ENCODE results near the gene CDHR2.
"Not testable (repeated sequence)": the region's sequence is repeated elsewhere in the genome, so short reads cannot be mapped to it uniquely, and the experiment has no call there.

Gene CDHR2

DNA sequence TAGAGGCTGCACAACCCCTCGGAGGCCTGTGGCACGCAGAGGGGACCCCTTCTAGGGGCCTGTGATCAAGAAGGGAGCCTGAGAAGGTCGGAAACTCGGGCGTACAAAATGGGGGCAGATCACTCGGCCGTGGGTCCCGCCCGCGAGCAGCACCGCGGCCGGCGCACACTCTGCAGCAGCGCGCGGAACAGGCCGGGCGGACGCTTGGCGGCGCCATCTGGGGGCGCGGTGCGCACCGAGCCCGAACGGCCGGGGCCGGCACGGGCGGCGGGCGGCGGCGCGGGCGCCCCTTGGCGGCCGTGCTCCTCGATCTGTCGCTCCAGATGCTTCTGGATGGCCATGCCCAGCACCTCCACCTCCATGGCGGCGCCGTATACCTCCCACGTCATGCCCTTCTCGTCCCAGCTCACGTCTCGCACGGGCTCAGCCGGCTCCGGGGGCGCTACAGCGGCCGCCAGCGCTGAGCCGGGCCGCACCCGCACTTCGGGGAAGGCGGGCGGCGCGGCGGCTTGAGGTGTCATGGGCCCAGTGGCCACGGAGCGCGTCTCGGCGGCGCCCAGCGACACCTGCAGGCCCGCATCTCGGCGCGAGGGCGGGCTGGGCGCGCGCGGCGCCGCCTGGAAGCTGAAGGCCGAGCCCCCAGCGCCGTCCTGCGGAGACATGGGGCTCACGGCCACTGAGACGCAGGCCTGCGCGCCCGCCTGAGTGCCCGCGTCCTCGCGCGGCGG is 47.7 kb downstream of the CDHR2 start:
- peak; percentile 32 for DNase-seq

GRCh38 chr5:176597417-176598389 is 48.6 kb downstream of the CDHR2 start:
- no peak for DNase-seq

- DNase-seq, result not testable (repeated sequence)
These were observed 50.7 kb downstream of the CDHR2 start for GRCh38 chr5:176599749-176600430.

- no peak for DNase-seq
These were observed 52.9 kb downstream of the CDHR2 start for GRCh38 chr5:176601901-176602482.

GRCh38 chr5:176603091-176603490 is 53.9 kb downstream of the CDHR2 start:
- no peak for DNase-seq

GRCh38 chr5:176606032-176606431 is 56.9 kb downstream of the CDHR2 start:
- DNase-seq, result no peak

DNA sequence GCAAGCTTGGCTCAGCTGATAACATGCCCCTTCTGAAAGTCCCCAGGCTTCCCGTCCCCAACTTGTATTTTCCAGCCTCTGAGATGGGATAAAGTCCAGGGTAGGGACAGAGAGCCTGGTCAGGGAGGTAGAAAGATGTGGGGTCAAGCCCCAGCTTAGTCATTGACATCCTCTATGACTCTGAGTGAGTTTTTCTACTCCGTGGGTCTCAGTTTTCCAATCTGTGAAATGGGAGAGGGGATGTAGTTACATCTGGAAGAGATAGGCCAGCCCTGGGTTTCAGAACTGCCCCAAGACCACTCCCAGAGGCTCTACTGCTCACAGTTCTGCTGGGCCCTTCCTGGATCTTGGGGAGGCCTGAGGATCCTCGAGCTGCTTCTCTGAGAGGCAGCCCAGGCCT is 57.7 kb downstream of the CDHR2 start:
- no peak for DNase-seq

- no peak for DNase-seq
These were observed 59.1 kb downstream of the CDHR2 start for GRCh38 chr5:176608142-176608705.

DNA sequence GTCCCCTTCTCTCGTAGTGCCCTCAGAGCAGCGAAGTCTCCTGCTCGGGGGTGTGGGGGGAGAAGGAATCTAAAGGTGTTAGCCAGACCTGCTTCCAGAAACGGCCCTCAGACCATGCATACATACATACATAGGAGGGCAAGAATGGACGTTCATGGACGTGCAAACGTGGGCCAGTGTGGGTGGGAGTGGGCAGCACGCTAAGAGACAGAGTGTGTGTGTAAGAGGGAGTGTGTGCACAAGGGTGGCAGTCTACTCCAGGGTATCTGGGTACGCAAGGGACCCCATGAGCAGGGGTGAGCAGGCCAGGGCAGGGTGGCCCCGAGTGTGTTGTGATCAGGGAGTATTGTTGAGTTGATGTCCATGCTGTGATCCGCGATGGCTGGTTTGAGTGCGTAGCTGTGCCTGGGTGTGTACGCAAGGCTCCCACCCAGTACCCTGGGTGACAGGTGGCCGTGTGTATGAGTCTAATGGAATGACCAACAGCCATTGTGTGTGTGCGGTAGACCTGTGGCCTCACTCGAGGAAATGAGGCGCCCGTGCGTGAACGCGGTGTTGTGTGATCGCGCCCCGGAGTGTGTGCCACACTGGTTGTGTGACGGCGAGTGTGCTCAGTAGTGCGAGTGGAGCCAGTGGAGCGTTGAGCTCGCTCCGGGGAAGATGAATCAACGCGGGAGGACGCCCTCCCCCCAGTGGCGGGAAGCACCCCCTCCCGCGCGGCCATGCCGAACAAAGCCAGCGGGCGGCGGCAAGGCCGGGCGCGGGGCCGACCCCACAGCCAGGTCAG is 60.0 kb downstream of the CDHR2 start:
- DNase-seq, result no peak

DNA sequence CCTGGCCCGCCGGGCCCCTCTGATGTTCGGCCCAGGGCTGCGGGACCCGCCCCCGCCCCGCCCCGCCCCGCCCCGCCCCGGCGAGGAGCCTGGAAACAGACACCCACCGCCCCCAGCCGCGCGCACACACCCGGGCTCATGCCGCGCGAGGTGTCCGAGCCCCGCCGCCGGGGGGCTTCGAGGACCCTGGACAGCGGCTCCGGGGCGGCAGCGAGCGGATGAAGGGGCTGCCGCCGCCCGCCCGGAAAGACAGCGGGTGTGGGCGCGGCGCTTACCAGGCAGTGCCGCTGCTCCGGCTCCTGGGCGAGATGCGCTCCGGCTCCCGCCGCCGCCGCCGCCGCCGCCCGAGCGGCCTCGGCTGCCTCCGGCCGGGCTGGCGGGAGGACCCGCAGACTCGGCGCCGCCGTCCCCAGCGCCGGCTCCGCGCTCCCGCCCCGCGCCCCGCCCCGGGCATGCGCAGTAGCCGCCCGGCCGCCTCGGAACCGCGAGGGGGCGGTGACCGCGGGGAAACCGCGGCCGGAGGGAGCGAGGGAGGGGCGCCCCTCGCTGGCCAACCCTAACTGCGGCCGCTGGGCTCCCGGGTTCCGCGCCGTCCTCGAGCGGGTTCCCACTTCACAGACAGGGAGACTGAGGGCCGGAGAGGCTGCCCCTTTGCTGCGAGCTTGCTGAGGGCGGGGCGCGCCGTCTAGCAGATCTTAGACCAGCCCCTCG is 60.7 kb downstream of the CDHR2 start, which contains the start of gene GPRIN1:
TSS of gene GPRIN1 (minus strand) at position 433 of the 711 bp plus-strand sequence. CDS start 10,322 bp downstream, outside the sequence.
- peak; percentile 63 for DNase-seq

GRCh38 chr5:176610435-176610773 is 61.3 kb downstream of the CDHR2 start:
- DNase-seq, result no peak

DNA sequence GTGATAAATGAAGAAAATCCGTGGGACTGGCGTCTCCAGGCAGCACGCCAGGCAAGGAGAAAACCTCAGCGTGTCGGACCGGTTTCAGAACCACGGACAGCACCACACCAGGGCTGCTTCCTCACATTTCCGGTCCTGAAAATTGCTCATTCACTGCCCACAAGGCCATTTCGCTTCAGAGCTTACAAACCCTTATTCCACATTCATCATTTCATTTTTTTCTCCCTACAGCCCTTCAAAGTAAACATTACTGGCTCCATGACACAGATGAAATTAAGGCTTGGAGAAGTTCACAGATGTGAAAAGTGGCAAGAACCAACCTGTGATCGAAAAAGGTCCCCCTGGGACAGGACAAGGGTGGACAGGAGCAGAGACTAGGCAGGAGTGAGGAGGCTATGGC is 62.3 kb downstream of the CDHR2 start:
- DNase-seq, result peak; percentile 80

GRCh38 chr5:176612008-176612407 is 62.9 kb downstream of the CDHR2 start:
- DNase-seq, result no peak

DNA sequence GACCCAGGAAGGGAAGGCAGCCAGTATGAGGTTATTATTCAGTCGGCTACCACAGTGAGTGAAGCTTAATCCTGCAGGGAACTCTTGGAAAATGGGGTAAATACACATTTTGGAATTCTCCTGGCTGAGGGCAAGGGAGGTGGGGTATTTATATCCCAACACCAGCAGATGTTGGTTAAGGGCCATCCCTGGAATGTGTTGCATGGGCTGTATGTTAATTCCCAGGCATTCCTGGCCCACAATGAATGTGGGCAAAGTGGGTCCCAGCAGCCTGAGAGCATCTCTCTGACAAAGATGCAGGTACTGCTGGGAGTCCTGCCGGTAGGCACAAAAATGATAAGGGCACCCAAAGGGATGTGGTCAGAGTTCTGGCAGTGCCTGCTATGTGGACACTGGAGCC is 63.7 kb downstream of the CDHR2 start:
- no peak for DNase-seq

DNA sequence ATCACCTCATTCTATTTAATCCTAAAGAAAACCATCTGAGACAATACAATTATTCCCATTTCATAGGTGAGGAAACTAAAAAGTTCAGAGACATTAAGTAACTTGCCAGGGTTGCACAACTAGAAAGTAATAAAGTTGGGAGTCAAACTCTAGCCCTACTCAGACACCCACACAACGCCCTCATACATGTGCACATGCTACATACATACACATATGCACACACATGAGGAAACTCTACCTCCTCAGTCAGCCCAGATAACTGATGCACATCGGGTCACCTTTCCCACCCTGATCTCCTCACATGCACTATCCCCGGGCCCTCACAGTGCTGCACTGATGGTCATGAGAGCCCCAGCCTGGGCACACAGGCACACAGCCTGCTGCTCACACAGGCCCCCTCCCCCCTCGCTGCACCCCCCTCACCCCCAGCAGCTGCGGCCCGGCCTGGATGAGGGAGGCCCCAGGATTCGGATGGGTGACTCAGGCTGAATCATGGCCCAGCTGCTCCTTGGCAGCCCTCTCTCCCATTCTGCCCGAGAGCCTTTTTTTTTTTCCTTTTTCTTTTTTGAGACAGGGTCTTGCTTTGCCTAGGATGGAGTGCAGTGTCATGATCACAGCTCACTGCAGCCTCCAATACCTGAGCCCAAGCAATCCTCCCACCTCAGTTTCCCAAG is 65.8 kb downstream of the CDHR2 start:
- peak; percentile 73 for DNase-seq

- no peak for DNase-seq
These were observed 67.4 kb downstream of the CDHR2 start for GRCh38 chr5:176616511-176616910.

- no peak for DNase-seq
These were observed 69.6 kb downstream of the CDHR2 start for GRCh38 chr5:176618783-176619182.

DNA sequence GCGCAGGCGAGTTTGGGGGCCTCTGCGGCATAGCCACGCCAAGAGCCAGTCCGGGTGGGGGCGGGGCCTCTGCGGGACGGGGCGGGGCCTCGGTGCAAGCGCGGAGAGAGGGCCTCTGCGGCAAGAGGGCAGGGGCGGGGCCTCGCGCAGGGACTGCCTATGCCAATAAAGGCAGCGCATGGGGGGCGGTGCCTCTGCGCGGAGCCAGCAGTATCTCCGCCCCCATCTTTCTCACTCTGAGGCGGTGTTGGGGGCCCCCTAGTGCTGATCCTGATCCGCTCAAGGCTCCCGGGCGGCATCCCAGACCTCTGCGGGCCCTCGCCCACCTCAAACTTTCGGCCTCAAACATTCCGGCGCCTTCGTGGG is 70.0 kb downstream of the CDHR2 start:
- peak; percentile 80 for DNase-seq

GRCh38 chr5:176619569-176620332 is 70.6 kb downstream of the CDHR2 start:
- no peak for DNase-seq

Measured in fibroblast of skin of back (primary cell).